PFSK-1 (cell line): ENCODE measurements around the gene TOE1.

ENCODE experiments used
- FOXP2 ChIP-seq: optimal IDR thresholded peaks from 2 replicates; pipeline ENCODE3; 2011; ENCODE audit warnings: borderline replicate concordance, control low read depth, inconsistent platforms; ENCODE audit not compliant: insufficient read depth; ENCODE audit errors: extremely low read length, extremely low read depth
- POLR2AphosphoS5 ChIP-seq: IDR thresholded peaks from 2 replicates; pipeline ENCODE4 v1.6.1; 2012; ENCODE audit warnings: low read depth, mild to moderate bottlenecking, control low read depth, low read length, moderate library complexity
- REST ChIP-seq, 2 experiments: IDR thresholded peaks; 2 replicates each; pipeline versions ENCODE4 v1.6.1 to v1.8.0; 2011 to 2012; ENCODE audit warnings: low read depth in 2 of 2, low read length in 2 of 2, control low read depth in 1 of 2, inconsistent platforms in 1 of 2, mild to moderate bottlenecking in 1 of 2, moderate library complexity in 1 of 2; ENCODE audit not compliant: insufficient read depth in 1 of 2
- TAF1 ChIP-seq: IDR thresholded peaks from 2 replicates; pipeline ENCODE4 v1.6.1; 2012; ENCODE audit warnings: low read length, control low read depth, borderline replicate concordance; ENCODE audit not compliant: insufficient read depth

DNA sequence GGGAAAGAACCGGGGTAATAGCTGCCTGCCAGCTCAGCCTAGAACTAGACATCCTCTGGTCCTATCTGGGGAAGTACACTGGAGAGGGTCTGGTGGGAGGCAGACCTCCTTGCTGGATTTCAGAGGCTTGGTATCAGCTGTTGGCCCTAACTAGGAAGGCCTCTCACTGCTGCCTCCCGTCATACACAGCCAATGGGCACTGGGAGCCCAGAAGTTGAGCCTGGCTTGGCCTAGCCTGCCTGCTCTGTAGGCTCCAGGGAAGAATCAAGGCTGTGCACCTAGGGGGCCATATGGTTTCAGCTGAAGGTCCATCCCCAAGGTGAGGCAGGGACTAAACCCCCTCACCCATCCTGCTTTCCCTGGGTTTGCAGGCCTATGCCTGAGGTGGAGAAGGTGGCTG is 4.5 kb downstream of the TOE1 start:
- TF ChIP-seq REST (IDR thresholded peaks at IDR 0.05; ENCODE audit: insufficient read depth in 1 of 2, low read depth in 2 of 2, low read length in 2 of 2) (no peak), POLR2AphosphoS5 (no peak), TAF1 (no peak), FOXP2 (no peak)
